KOPT-K1 (cell line): ENCODE data around the gene COL2A1.

ENCODE experiments used
- H3K27ac ChIP-seq: fragments of 200-600 bp; sonication (generic); 2 replicates; pipeline ENCODE4 v1.5.1; 2016; ENCODE audit warnings: antibody characterized with exemption, mild to moderate bottlenecking, low read depth, low read length; ENCODE audit not compliant: poor library complexity, severe bottlenecking
- H3K36me3 ChIP-seq: fragments of 200-600 bp; sonication (generic); 2 replicates; pipeline ENCODE4 v1.5.1; 2017; ENCODE audit warnings: antibody characterized with exemption, mild to moderate bottlenecking, low read length, moderate library complexity; ENCODE audit not compliant: insufficient read depth
- H3K9me3 ChIP-seq: fragments of 200-600 bp; sonication (generic); 2 replicates; pipeline ENCODE4 v1.5.1; 2017; ENCODE audit warnings: antibody characterized with exemption, low read length, mild to moderate bottlenecking; ENCODE audit not compliant: insufficient read depth, poor library complexity, severe bottlenecking

COL2A1 gene

DNA sequence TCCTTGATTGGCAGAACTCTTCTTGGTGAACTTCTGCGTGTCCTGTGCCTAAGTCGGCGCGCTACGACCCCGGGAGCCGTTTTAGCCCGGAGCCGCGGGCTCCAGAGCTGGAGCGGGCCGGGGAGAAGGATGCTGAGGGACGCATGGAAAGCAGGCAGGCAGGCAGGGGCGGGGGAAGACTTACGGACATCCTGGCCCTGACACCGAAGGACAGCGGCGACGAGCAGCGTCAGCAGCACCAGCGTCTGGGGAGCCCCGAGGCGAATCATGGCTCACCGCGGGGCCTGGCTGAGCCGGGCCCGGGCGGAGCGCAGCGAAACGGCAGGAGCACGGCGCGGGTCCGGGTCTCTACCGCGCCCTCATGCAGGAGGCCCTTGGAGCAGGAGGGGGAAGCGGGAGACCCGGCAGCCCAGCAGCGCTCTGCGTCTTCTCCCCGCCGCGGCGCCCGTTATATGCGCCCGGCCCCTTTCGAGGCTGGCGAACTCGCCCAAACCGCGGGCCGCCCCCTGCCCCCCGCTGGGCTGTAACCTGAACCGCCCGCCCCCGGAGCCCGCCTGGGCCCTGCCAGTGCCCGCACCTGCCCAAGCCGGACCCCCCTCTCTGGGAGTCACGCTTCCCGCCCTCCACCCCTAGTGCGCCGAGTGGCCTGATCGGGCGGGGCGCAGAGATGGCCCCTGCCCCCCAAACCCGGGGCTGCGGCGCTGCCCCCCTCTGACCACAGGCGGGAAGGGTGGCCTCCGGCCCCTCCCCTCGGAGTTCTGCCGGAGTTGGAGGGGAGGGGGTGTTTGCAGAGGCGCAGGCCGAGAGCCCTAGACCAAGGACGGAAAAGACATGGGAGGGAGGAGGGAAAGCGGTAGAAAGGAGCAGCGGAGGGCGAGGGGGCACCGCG lies at the start of gene COL2A1:
Gene COL2A1, minus strand, starts transcription at position 424 of the 889 bp plus-strand sequence. Its CDS starts 155 bp downstream, at position 269.
- peaks cover 30% of the 10 kb centered on the region for H3K9me3 ChIP-seq
- H3K27ac ChIP-seq = no peak within 1 kb of the TSS
- H3K36me3 ChIP-seq = no peaks in the 10 kb centered on the region

DNA sequence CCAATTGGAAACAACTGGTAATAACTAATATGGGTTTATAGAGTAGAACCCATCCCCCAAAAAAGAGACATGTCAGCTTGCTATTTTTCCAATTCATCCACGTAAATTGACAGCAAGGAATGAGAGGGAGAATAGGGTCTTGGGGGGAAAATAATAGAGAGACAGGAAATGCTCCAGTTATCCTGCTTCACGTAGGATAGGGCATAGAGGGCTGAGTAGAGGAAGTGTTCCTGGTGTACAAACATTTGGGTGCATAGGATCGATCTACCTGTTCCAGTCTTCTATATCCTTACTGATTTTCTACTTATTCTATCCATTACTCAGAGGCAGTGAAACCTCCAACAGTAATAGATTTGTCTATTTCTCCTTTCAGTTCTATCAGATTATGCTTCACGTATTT lies 49.6 kb upstream of the COL2A1 start:
- no peak overlapping the region for H3K27ac ChIP-seq
- peaks cover 9% of the 10 kb centered on the region for H3K9me3 ChIP-seq
- peaks cover 63% of the 10 kb centered on the region for H3K36me3 ChIP-seq

DNA sequence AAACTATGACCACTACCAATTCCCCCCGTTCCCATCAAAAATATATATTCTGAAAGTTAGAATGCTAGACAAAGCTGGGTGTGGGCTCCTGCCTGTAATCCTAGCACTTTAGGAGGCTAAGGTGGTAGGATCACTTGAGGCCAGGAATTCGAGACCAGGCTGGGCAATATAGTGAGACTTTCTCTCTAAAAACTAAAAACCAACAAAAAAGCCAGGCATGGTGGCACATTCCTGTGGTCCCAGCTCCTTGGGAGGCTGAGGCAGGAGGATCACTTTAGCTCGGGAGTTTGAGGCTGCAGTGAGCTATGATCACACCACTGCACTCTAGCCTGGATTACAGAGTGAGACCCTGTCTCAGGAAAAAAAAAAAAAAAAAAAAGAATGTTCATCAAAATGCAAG lies 48.8 kb upstream of the COL2A1 start:
- H3K36me3 ChIP-seq = peaks cover 63% of the 10 kb centered on the region
- H3K27ac ChIP-seq = no peak overlapping the region
- peaks cover 1% of the 10 kb centered on the region for H3K9me3 ChIP-seq

DNA sequence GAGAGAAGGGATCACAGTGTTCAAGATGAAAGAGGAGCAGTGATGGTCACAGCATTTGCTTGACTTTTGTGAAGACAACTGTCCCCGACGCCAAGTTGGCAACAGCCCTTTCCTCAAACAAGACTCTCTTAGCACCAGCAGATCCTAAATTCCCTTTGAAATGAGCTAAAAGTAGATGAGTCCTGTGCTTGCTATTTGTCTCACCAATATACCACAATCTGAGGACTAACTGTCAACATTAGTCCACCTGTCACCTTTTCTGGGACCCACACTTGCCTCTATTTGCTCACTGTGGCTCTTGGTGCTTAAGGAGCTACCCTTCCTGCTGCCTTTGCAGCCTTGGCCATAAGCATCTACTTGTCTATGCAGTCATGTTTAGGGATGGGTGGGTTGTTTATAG lies 47.4 kb upstream of the COL2A1 start:
- H3K36me3 ChIP-seq = peaks cover 71% of the 10 kb centered on the region
- no peak overlapping the region for H3K27ac ChIP-seq
- H3K9me3 ChIP-seq = no peaks in the 10 kb centered on the region

DNA sequence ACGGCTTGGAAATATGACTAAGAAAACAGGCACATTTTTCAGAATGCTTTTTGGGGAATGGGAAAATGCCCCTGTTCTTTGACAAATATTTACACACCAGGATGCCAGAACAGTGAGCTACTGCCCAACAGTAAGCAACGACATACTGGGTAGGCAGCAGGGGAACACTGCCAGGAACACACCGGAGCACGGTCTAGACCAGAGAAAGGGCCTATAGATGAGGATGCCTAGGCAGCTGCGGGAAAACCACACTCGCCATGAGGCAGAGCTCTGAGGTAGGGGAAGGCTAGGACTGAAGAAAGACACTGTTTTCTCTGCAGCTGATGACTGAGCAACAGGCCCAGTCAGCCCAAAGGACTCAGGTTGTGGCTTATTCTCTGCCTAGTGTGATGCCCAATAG lies 45.9 kb upstream of the COL2A1 start:
- Histone ChIP-seq H3K9me3 (no peaks in the 10 kb centered on the region), H3K27ac (no peak overlapping the region), H3K36me3 (peaks cover 83% of the 10 kb centered on the region)

DNA sequence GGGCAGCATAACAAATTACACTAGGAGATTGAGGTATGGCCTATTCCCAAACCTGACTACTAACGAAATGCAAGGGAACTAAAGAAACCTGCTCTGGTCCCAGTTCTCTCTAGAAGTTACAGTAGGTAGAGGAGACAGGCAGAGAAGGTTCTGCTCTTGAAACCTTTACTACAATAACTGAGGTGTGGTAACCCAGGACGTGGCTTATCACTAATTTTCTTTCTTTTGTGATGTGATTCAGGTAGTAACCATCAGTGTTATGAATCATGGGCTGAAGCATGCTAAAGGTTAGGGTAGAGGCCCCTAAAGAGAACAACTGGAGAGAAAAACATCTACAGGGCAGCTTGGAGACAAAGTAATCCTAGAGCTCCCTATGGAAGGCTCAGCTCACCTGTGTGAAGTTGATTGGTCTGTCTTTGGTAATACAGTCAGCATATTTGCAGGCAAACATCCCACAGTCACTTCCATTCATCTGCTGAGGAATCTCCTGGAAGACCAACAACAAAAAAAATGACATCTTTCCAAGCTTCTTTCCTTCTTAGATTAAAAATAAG lies 41.8 kb upstream of the COL2A1 start:
- Histone ChIP-seq H3K36me3 (peaks cover 99% of the 10 kb centered on the region), H3K27ac (no peak overlapping the region), H3K9me3 (no peaks in the 10 kb centered on the region)

DNA sequence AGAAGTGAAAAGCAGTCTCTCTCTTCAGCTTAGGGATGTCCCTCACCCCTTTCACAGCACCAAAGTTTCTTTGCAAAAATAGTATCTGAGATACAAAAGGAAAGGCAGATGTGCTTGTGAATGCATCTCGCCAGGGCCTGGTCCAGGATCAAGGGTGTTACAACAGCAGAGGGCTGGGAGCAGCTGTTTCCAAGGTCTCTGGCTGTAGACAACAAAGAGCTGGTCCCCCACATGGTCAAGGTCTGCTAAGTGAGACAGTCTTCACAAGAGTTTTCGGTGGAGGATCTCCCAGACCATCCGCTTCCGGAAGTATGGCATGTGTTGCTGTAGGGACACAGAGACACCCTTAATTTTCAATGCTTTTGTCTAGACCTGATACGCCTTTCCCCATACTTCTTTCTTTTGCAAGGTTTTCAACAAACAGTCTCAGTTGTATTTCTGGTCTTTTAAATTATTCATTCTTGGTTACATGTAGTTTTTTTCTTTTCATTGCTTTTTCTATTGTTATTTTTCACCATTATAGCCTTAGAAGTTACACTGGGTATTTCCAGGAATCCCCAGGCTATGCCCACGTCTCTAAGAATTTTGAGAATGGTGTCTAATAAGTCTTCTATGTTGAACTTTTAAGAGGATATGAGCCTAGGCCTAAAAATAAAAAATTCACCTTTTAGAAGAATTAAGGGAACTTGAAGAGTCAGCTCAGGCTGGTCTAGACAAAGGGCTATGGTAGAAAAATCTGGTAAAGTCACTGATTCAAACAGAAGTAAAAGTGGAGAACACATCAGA lies 41.0 kb upstream of the COL2A1 start:
- Histone ChIP-seq H3K27ac (no peak overlapping the region), H3K36me3 (peaks cover 91% of the 10 kb centered on the region), H3K9me3 (no peaks in the 10 kb centered on the region)

DNA sequence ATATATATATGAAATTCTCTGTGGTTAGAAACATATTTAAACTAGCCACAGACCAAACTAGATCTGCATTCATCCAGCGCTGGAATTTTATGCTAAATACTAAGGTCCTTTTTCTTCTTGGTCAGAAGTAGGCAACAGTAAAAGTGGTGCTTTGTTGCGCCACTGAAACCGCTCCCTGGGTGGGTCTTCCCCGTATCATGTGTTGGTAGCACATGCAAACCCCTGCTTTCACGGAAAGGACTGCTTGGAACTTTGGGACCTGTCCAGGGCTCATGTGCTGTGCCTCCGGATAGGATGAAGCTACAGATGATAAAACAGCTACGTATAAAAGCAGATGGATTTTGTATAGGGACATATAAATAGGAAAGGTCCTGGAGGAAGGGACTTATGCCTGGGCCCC lies 40.1 kb upstream of the COL2A1 start:
- no peak overlapping the region for H3K27ac ChIP-seq
- no peaks in the 10 kb centered on the region for H3K9me3 ChIP-seq
- peaks cover 82% of the 10 kb centered on the region for H3K36me3 ChIP-seq

DNA sequence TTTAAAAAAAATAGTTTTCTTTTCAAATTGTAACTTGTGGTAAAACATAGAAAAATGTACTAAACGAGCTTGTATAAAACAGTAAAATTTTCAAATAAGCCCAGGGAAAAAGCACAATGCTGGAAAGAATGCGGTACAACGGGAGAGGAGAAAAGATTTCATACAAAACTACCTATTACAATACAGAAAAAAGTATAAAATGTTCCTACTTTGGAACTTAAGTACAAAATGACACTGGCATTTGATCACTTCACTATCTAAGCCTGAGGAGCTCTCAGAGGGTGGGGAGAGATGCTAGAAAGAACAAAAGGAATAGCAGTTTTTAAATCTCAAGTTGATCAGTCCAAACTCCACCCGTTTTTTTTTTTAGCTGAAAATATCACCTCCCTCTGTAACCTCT lies 39.5 kb upstream of the COL2A1 start:
- Histone ChIP-seq H3K9me3 (no peaks in the 10 kb centered on the region), H3K36me3 (peaks cover 76% of the 10 kb centered on the region), H3K27ac (no peak overlapping the region)

DNA sequence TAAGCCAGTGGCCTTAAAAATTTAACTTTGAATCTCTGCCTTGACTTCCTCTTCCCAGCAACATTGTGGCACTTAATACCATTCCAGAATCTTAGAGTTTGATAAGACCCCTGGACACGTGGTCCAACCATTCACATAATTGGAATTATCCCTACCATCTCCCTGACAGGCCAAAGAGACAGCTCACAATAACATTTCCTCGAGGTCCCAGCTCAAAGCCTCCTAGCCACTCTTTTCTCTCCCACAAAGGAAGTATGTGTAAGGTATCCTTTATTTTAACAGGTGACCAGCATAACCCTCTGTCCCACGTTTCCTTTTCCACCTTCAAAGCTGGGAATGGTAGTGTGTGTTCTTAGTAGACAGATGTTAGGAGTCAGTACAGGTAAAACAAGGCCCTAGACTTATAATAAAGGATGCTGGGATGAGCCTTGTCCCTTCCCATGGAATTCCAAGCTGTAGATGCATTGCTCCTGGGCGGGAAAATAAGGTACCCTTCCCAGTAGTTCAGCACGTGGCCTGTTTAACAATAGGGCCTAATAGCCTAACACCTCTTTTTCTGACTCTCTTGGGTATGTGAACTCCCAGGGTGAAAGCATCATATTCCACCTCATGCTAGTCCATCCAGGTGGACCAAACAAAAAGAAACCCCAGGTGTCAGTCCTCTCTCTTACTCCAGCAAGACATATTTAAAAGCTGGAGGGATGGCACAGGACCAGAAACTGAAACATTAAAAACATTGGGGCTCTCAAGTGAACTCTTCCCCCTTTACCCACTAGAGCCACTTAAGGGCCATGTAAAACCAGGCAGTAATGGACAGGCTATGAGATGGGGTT lies 37.5 kb upstream of the COL2A1 start:
- Histone ChIP-seq H3K27ac (no peak overlapping the region), H3K9me3 (no peaks in the 10 kb centered on the region), H3K36me3 (peaks cover 57% of the 10 kb centered on the region)

DNA sequence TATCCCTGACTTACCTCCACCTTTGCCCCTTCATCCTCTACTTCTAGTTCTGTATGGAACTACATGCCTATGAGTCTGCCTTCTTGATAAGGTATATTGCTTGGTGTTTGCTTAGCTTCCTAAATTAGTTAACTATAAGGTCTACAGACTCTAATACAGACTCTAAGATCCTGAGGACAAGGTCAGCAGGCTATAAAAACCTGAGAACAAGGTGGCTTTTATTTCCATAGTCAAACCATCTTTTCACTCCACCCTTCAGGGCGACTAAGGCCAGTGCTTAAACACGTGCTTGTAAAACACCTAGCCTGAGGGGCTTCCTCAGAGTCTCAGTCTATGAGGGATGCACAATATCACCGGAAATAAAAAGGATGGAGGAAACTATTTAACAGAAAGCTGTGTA lies 36.1 kb upstream of the COL2A1 start:
- Histone ChIP-seq H3K27ac (no peak overlapping the region), H3K9me3 (no peaks in the 10 kb centered on the region), H3K36me3 (peaks cover 42% of the 10 kb centered on the region)

DNA sequence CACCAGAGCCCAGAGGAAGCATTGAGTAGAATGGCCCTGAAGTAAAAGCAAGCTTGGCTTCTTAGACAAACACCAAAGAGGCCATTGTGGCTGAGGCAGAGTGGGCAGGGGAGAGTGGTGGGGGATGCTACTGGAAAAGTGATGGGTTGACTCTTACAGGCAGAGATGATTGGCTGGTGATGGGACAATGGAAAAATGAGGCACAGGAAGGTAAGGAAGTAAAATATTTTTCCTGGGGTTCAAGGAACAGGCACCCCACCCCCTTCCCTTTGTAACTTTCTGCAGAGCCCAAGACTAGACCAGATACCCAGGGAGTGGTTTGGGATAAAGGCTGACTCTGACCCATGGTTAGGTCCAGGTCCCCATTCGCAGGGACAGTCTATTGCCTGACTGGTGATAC lies 34.9 kb upstream of the COL2A1 start:
- no peaks in the 10 kb centered on the region for H3K9me3 ChIP-seq
- H3K36me3 ChIP-seq = peaks cover 30% of the 10 kb centered on the region
- no peak overlapping the region for H3K27ac ChIP-seq

DNA sequence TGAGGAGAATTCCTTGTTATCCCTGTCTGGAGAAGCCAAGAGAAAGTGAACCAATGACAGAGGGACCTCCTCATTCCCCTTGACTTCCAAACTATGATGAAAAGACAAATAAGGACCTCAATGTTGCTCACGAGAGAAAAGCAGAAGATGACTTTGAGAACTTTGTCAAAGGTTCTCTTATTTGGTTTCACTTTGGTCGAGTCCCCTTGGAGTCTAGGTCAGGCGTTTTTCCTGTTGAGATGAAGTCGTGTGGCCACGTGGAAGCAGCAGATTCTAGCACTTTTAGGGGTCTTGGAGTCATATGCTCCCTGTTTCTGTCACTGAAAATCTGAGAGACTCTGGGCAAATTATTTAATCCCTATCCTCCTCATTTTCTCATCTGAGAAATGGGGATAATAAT lies 33.8 kb upstream of the COL2A1 start:
- H3K36me3 ChIP-seq = peaks cover 19% of the 10 kb centered on the region
- H3K27ac ChIP-seq = no peak overlapping the region
- H3K9me3 ChIP-seq = no peaks in the 10 kb centered on the region

DNA sequence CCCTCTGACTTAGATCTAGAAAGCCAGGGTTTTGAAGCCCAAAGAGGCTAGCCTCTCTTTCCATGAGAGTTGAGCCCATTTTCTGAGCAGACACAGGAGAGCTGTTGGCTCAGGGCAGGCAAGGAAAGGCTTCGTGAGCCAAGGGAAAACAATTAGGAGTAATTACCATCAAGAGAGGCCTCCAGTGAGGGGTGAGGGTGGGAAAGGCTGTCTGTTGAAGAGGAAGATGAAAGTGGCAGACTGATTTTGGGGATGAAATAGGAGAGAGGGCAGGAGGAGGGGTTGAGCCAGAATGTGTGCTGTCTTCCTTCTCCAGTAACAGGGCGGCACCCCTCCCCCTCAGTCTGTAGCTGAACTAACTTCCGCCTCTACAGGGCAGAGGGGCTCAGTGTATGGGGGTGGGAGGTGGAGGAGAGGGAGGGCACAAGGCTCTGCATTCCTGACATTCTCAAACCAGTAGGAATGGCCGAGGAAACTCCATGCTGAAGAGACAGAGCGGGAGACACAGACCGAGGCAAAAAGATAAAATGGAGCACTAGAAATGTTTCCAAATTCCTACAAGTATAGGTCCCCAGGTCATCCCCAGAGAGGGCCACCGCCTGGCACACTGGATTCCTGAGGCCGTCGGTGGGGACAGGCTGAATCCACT lies 33.1 kb upstream of the COL2A1 start:
- Histone ChIP-seq H3K27ac (no peak overlapping the region), H3K9me3 (no peaks in the 10 kb centered on the region), H3K36me3 (peaks cover 12% of the 10 kb centered on the region; the same call in 1 of the 2 replicates)
